GM21360 (cell line): Measurements from ENCODE around the gene WBP2NL.
A peak's percentile ranks its signal among the peaks of the same experiment; 100 is the strongest.
"Not testable (repeated sequence)": the region's sequence is repeated elsewhere in the genome, so short reads cannot be mapped to it uniquely, and the experiment has no call there.

Source experiments
- ATAC-seq: cut with Tn5 transposase; IDR thresholded peaks from one replicate; pipeline ENCODE4 v1.9.1; 2021; ENCODE audit warnings: mild to moderate bottlenecking, moderate library complexity; ENCODE audit not compliant: unreplicated experiment

WBP2NL gene

GRCh38 chr22:41998361-41999261 is at the start of gene WBP2NL:
WBP2NL (plus strand) TSS chr22:41998788; CDS start chr22:41998819, 31 bp downstream.
- peak; percentile 78 for ATAC-seq

GRCh38 chr22:41948928-41949296 is 49.7 kb upstream of the WBP2NL start:
- ATAC-seq, result not testable (repeated sequence)

GRCh38 chr22:41949297-41949965 is 49.2 kb upstream of the WBP2NL start:
- ATAC-seq, result no peak

GRCh38 chr22:41951898-41952474 is 46.6 kb upstream of the WBP2NL start, which contains the start of gene SMIM45:
SMIM45 (plus strand) TSS chr22:41952150.
- ATAC-seq, result no peak

GRCh38 chr22:41952713-41953112 is 45.9 kb upstream of the WBP2NL start:
- ATAC-seq, result no peak

- no peak for ATAC-seq
These were observed 40.5 kb upstream of the WBP2NL start for GRCh38 chr22:41957941-41958556.

- ATAC-seq, result no peak
These were observed 35.0 kb upstream of the WBP2NL start for GRCh38 chr22:41963453-41964111.

- no peak for ATAC-seq
These were observed 34.5 kb upstream of the WBP2NL start for GRCh38 chr22:41964112-41964491.

GRCh38 chr22:41966225-41966606 is 32.4 kb upstream of the WBP2NL start:
- no peak for ATAC-seq

- no peak for ATAC-seq
These were observed 31.9 kb upstream of the WBP2NL start for GRCh38 chr22:41966607-41967240.

GRCh38 chr22:41968601-41969000 is 30.0 kb upstream of the WBP2NL start:
- ATAC-seq, result no peak

GRCh38 chr22:41969110-41969646 is 29.4 kb upstream of the WBP2NL start, which contains the start of gene SEPTIN3:
SEPTIN3 (plus strand) TSS chr22:41969443; CDS start chr22:41971493, 2,050 bp downstream.
- no peak for ATAC-seq

- no peak for ATAC-seq
These were observed 28.0 kb upstream of the WBP2NL start for GRCh38 chr22:41970601-41971000.

GRCh38 chr22:41971431-41971830 is 27.2 kb upstream of the WBP2NL start:
- ATAC-seq, result no peak

GRCh38 chr22:41974691-41975290 is 23.8 kb upstream of the WBP2NL start:
- no peak for ATAC-seq

- ATAC-seq, result no peak
These were observed 23.1 kb upstream of the WBP2NL start for GRCh38 chr22:41975299-41976069.

- ATAC-seq, result no peak
These were observed 22.3 kb upstream of the WBP2NL start for GRCh38 chr22:41976070-41976901.
